PC-9 (cell line): ENCODE results near the gene NR1H2. TPM values are rescaled to one million over a fixed set of nuclear protein-coding genes. Genes with fewer than 3 reads are reported as not detected.
"Not testable (repeated sequence)": the region's sequence is repeated elsewhere in the genome, so short reads cannot be mapped to it uniquely, and the experiment has no call there.

Source experiments
- BruUV-seq: library from RNA; stranded (reverse); fragments of 400-500 nt; replicated peaks from 2 replicates; lab custom pipeline; 2021; lab: Mats Ljungman, UMichigan
- CTCF ChIA-PET: fragments of 300-600 bp; sonication (Branson Sonifier 250); formaldehyde crosslinking; loops from one replicate; lab custom pipeline; 2022; ENCODE audit warnings: antibody characterized with exemption; lab: Charles Lee
- POLR2A ChIA-PET: fragments of 300-600 bp; sonication (Branson Sonifier 250); formaldehyde crosslinking; loops from one replicate; lab custom pipeline; 2022; ENCODE audit warnings: antibody characterized with exemption; ENCODE audit not compliant: unreplicated experiment; lab: Charles Lee
- DNase-seq, 2 experiments: peaks; one replicate each; pipeline versions ENCODE4 v3.0.0 to v3.0.0-alpha.2; 2015 to 2022; ENCODE audit warnings: mixed read lengths in 1 of 2
- H2AFZ ChIP-seq: fragments of 200-600 bp; sonication (generic); 2 replicates; pipeline ENCODE4 v1.8.1; 2017; ENCODE audit warnings: antibody characterized with exemption
- H3F3A ChIP-seq: fragments of 200-600 bp; sonication (generic); 2 replicates; pipeline ENCODE4 v1.8.1; 2017; ENCODE audit warnings: antibody characterized with exemption, mild to moderate bottlenecking, low read depth; ENCODE audit not compliant: insufficient read depth
- H3K27ac ChIP-seq: fragments of 200-600 bp; sonication (generic); 2 replicates; pipeline ENCODE4 v1.6.1; 2016; ENCODE audit warnings: mixed run types
- H3K27me3 ChIP-seq: fragments of 200-600 bp; sonication (generic); 2 replicates; pipeline ENCODE4 v1.6.1; 2016; ENCODE audit warnings: low read depth, mixed run types; ENCODE audit not compliant: insufficient read depth
- H3K36me3 ChIP-seq: fragments of 200-600 bp; sonication (generic); 2 replicates; pipeline ENCODE4 v1.6.1; 2016; ENCODE audit warnings: low read depth, mixed run types
- H3K4me1 ChIP-seq: fragments of 200-600 bp; sonication (generic); replicated peaks from 2 replicates; pipeline ENCODE4 v1.6.1; 2016; ENCODE audit warnings: mixed run types; ENCODE audit not compliant: insufficient read depth
- H3K4me2 ChIP-seq: fragments of 200-600 bp; sonication (generic); 2 replicates; pipeline ENCODE4 v1.6.1; 2017; ENCODE audit warnings: mixed run types
- H3K4me3 ChIP-seq: fragments of 200-600 bp; sonication (generic); 2 replicates; pipeline ENCODE4 v1.6.1; 2016; ENCODE audit warnings: mixed run types
- H3K79me2 ChIP-seq: fragments of 200-600 bp; sonication (generic); 2 replicates; pipeline ENCODE4 v1.6.1; 2017; ENCODE audit warnings: low read depth, mixed run types
- H3K9me2 ChIP-seq: fragments of 200-600 bp; sonication (generic); 2 replicates; pipeline ENCODE4 v1.8.1; 2017; ENCODE audit warnings: mild to moderate bottlenecking; ENCODE audit not compliant: insufficient read depth
- H3K9me3 ChIP-seq: fragments of 200-600 bp; sonication (generic); 2 replicates; pipeline ENCODE4 v1.8.1; 2016; ENCODE audit warnings: low read depth; ENCODE audit not compliant: insufficient read depth
- H4K20me1 ChIP-seq: fragments of 200-600 bp; sonication (generic); 2 replicates; pipeline ENCODE4 v1.8.1; 2017; ENCODE audit not compliant: insufficient read depth
- CTCF ChIP-seq: fragments of 200-600 bp; sonication (generic); conservative IDR thresholded peaks from 2 replicates; pipeline ENCODE4 v1.6.1; 2017; ENCODE audit warnings: mixed run types, antibody characterized with exemption, mild to moderate bottlenecking, moderate library complexity
- EZH2 ChIP-seq: fragments of 200-600 bp; sonication (generic); IDR thresholded peaks from 2 replicates; pipeline ENCODE4 v1.8.0; 2017; ENCODE audit warnings: antibody characterized with exemption, low read depth
- intact Hi-C: fragments of 100-400 bp; cut with micrococcal nuclease; formaldehyde crosslinking; loops from one replicate; pipeline ENCODE4 v1.10.0; 2022; ENCODE audit not compliant: unreplicated experiment
- total RNA-seq: library from RNA; stranded (reverse); gene quantifications from 2 replicates; pipeline ENCODE4 v1.2.3, GENCODE V29; 2021

NR1H2 gene
- total RNA-seq, 1 experiment from 2014 or later = 77.5 TPM

GRCh38 chr19:50341091-50341564 lies 35.1 kb upstream of the NR1H2 start:
- Histone ChIP-seq H3K4me3 (no peak overlapping the region), H3K9me2 (no peaks in the 10 kb centered on the region), H4K20me1 (no peaks in the 10 kb centered on the region), H3F3A (no peaks in the 10 kb centered on the region), H3K9me3 (no peaks in the 10 kb centered on the region), H3K4me2 (no peak overlapping the region), H3K36me3 (no peaks in the 10 kb centered on the region), H3K27ac (no peak overlapping the region), H2AFZ (no peak overlapping the region), H3K79me2 (no peaks in the 10 kb centered on the region), H3K4me1 (no peaks in the 10 kb centered on the region), H3K27me3 (peaks cover 10% of the 10 kb centered on the region; the same call in 1 of the 2 replicates)
- intact Hi-C loops = no loop called here
- ChIA-PET POLR2A (interaction anchor here (0.6 kb wide), 1 partner anchor 774 kb away, joined by 3 read pairs; no protein-coding TSS in a partner anchor), CTCF (no interaction called here)
- DNase-seq = no peak
- TF ChIP-seq EZH2 (no peak), CTCF (no peak)
- BruUV-seq = no TSS peak

GRCh38 chr19:50344661-50345318 lies 31.5 kb upstream of the NR1H2 start:
- H3K9me3 ChIP-seq = no peaks in the 10 kb centered on the region
- ChIA-PET POLR2A (interaction anchor here (0.6 kb wide), 1 partner anchor 19 kb away, joined by 8 read pairs; no protein-coding TSS in a partner anchor), CTCF (no interaction called here)
- no peak for TF ChIP-seq CTCF
- TF ChIP-seq EZH2 = no peak
- no peaks in the 10 kb centered on the region for H3K9me2 ChIP-seq
- intact Hi-C loops = no loop called here
- DNase-seq = no peak
- no peak overlapping the region for H3K4me2 ChIP-seq
- no peaks in the 10 kb centered on the region for H3K4me1 ChIP-seq
- no peak overlapping the region for H3K27ac ChIP-seq
- no peaks in the 10 kb centered on the region for H4K20me1 ChIP-seq
- no peak overlapping the region for H3K4me3 ChIP-seq
- no peak overlapping the region for H2AFZ ChIP-seq
- H3K79me2 ChIP-seq = no peaks in the 10 kb centered on the region
- H3K36me3 ChIP-seq = no peaks in the 10 kb centered on the region
- H3K27me3 ChIP-seq = peaks cover 5% of the 10 kb centered on the region; the same call in 1 of the 2 replicates
- no peaks in the 10 kb centered on the region for H3F3A ChIP-seq
- no TSS peak for BruUV-seq

- not testable (repeated sequence) for BruUV-seq
Measured at GRCh38 chr19:50347089-50347581, 29.1 kb upstream of the NR1H2 start.

More at GRCh38 chr19:50347089-50347581, 29.1 kb upstream of the NR1H2 start:
- H2AFZ ChIP-seq, POLR2A ChIA-PET, intact Hi-C loops, H3K36me3 ChIP-seq, H3K4me1 ChIP-seq, H4K20me1 ChIP-seq, H3K4me2 ChIP-seq, DNase-seq, H3K79me2 ChIP-seq, H3F3A ChIP-seq, H3K27me3 ChIP-seq, H3K9me3 ChIP-seq, H3K27ac ChIP-seq, H3K4me3 ChIP-seq, H3K9me2 ChIP-seq, CTCF ChIA-PET: not testable (repeated sequence)
